ENCODE data around the gene COQ6.
"Not testable (repeated sequence)": the region's sequence is repeated elsewhere in the genome, so short reads cannot be mapped to it uniquely, and the experiment has no call there.

Gene COQ6

GRCh38 chr14:73977896-73978295 is 27.8 kb downstream of the COQ6 start:
- DNase-seq (ENCODE audit: low read depth in 2 of 2): no peak

GRCh38 chr14:73988065-73988464 is 38.0 kb downstream of the COQ6 start:
- DNase-seq (ENCODE audit: low read depth in 2 of 2): no peak

GRCh38 chr14:73988656-73989055 is 38.6 kb downstream of the COQ6 start:
- DNase-seq (ENCODE audit: low read depth in 2 of 2): not testable (repeated sequence)

DNA sequence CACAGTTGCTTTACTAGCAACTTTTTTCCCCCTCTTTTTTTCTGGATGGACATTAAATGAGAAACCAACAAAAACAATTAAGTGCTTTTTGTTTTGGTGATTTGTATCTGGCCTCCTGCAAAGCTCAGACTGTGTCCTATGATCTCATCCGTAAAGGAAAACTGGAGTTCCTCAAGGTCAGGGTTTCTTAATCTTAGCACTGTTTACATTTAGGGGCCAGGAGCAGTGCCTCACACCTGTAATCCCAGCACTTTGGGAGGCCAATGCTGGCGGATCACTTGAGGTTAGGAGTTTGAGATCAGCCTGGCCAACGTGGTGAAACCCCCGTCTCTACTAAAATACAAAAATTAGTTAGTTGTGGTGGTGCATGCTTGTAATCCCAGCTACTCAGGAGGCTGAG is 41.0 kb downstream of the COQ6 start:
- DNase-seq (ENCODE audit: low read depth in 2 of 2): no peak

DNA sequence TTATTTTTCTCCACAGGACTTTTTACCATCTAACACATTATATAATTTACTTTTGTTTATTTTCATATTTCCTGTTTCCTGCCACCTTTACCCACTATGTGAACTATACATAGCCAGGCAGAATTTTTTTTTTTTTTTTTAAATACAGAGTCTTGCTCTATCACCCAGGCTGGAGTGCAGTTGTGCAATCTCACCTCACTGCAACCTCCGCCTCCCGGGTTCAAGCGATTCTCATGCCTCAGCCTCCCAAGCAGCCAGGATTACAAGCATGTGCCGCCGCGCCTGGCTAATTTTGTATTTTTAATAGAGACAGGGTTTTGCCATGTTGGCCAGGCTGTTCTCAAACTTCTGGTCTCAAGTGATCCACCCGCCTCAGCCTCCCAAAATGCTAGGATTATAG is 44.8 kb downstream of the COQ6 start:
- DNase-seq (ENCODE audit: low read depth in 2 of 2): not testable (repeated sequence)

DNA sequence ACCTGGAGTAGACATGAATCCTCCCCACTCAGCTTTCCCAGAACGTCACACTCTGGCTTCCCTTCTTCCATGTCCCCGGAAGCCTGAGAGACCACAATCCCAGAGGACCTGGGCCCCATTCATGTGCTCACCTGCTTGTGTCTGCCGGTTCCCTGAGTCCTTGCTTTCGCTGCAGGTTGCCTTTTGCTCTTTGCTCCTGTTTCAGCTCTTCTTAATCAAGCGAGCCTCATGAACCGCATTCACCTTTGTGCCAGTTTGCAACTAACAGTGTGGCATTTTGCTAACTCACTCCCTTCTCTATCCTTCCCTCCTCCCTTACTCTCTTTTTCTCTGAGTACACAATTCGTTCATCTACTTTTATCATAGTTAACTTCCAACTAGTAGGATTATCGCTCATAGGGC is 45.9 kb downstream of the COQ6 start:
- no peak for DNase-seq (ENCODE audit: low read depth in 2 of 2)

- no peak for DNase-seq (ENCODE audit: low read depth in 2 of 2)
Measured at GRCh38 chr14:73996731-73997107, 46.6 kb downstream of the COQ6 start.

DNA sequence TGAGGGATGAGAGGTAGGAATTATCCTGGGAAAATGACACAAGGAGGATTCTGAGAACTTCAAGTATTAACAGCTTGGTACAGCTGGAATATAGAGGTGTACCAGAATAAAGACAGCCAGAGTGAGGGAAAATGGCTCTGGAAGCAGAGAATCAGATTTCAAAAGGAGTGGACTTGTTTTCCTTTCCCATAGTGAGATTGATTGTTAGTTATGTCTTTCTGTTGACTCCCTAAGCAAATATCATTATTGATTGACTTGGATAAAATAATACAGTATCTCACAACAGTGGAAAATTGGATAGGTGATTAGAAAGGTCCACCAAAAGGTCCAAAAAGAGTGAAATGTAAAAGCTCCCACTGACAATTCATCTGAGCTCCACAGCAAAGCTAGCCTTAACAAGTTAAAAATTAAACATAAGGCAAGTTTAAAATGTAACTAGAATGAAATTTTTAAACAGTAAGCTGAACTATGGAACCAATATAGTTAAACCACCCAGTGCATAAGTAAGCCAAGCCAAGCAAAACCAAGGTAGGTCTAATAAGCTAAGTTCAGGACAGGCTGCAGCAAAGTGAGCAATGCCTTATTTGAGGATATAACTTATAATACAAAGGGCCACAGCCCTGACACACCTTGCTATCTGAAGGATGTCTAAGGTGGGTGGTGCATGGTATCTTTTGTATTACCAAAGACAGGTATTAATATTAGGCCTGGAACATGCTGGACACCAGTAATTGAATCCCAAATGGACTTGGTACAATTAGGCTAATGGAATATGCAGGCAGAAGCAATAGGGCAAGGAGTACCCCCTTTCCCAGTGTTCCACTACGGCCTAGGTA is 47.2 kb downstream of the COQ6 start:
- no peak for DNase-seq (ENCODE audit: low read depth in 2 of 2)

DNA sequence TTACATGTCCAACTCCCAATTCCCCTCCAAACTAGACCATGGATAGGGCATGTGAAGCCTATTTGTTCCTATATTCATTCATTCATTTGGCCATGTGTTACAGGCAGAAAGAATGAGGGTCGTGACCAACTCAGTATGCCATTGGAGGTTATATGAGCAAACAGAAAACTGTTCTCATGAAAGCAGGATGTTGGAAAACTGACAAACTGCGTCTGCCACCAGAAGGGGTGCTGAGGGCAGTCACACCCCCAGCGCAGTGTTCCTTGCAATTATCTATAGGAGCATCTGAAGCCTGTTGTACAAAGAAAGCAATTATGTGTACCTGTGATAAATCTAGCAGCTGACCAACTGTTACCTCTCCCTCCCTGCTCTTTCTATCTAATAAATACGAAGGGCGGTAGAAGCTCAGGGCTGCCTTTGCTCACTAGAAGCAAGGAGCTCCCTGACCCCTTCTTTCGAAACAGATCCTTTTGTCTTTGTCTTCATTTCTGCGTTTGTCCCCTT is 47.9 kb downstream of the COQ6 start:
- no peak for DNase-seq (ENCODE audit: low read depth in 2 of 2)

GRCh38 chr14:73998726-73999125 is 48.6 kb downstream of the COQ6 start:
- DNase-seq (ENCODE audit: low read depth in 2 of 2): no peak

DNA sequence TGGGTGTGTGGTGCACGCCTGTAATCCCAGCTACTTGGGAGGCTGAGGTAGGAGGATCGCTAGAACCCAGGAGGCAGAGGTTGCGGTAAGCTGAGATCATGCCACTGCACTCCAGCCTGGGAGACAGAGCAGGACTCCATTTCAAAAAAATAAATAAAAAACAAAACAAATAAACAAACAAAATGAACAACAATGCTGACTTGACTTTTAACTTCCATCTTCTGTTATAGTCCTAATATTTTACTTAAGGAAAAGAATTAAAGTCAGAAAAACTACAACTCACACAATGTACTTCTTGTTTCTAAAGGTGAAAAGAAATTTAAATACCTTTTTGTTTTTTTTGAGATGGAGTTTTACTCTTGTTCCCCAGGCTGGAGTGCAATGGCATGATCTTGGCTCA is 55.6 kb downstream of the COQ6 start:
- DNase-seq (ENCODE audit: low read depth in 2 of 2): not testable (repeated sequence)

- no peak for DNase-seq (ENCODE audit: low read depth in 2 of 2)
Measured at GRCh38 chr14:74008843-74009499, 58.9 kb downstream of the COQ6 start.
